Fibroblast of skin of scalp (primary cell): Measurements from ENCODE around the gene SPATA6L.
A peak's percentile ranks its signal among the peaks of the same experiment; 100 is the strongest.

Experiments
- DNase-seq: peaks from one replicate; pipeline ENCODE4 v3.0.0-alpha.2; 2013

The SPATA6L gene

GRCh38 chr9:4581861-4582565 is 84.3 kb downstream of the SPATA6L start:
- DNase-seq = no peak

GRCh38 chr9:4581035-4581760 is 85.1 kb downstream of the SPATA6L start:
- DNase-seq = no peak

- DNase-seq = no peak
Measured at GRCh38 chr9:4579001-4579400, 87.3 kb downstream of the SPATA6L start.

- no peak for DNase-seq
Measured at GRCh38 chr9:4576448-4576847, 89.8 kb downstream of the SPATA6L start.

GRCh38 chr9:4575997-4576396 is 90.3 kb downstream of the SPATA6L start:
- DNase-seq = no peak

GRCh38 chr9:4574657-4575243 is 91.5 kb downstream of the SPATA6L start:
- DNase-seq = no peak

- no peak for DNase-seq
Measured at GRCh38 chr9:4573634-4574389, 92.5 kb downstream of the SPATA6L start.

GRCh38 chr9:4573176-4573575 is 93.1 kb downstream of the SPATA6L start:
- DNase-seq = no peak

GRCh38 chr9:4572184-4572826 is 94.0 kb downstream of the SPATA6L start:
- no peak for DNase-seq

GRCh38 chr9:4569101-4569500 is 97.2 kb downstream of the SPATA6L start:
- no peak for DNase-seq

- no peak for DNase-seq
Measured at GRCh38 chr9:4567601-4568000, 98.7 kb downstream of the SPATA6L start.

- DNase-seq = no peak
Measured at GRCh38 chr9:4566806-4567205, 99.5 kb downstream of the SPATA6L start.

- DNase-seq = no peak
Measured at GRCh38 chr9:4563105-4563504, 103.2 kb downstream of the SPATA6L start.

GRCh38 chr9:4559261-4560182 is 106.8 kb downstream of the SPATA6L start:
- DNase-seq = no peak

GRCh38 chr9:4558371-4558998 is 107.8 kb downstream of the SPATA6L start:
- DNase-seq = no peak

- no peak for DNase-seq
Measured at GRCh38 chr9:4555236-4555635, 111.0 kb downstream of the SPATA6L start.

GRCh38 chr9:4553951-4554381 is 112.3 kb downstream of the SPATA6L start:
- DNase-seq = peak; percentile 40

- no peak for DNase-seq
Measured at GRCh38 chr9:4550777-4551484, 115.3 kb downstream of the SPATA6L start.

GRCh38 chr9:4549751-4550295 is 116.5 kb downstream of the SPATA6L start:
- no peak for DNase-seq
